Sigmoid colon (tissue), 7 donors: ENCODE results near the gene FNIP1. TPM values are rescaled to one million over a fixed set of nuclear protein-coding genes. Genes with fewer than 3 reads are reported as not detected.

Experiments
- DNase-seq: peaks from one replicate; pipeline ENCODE4 v3.0.0-alpha.2; 2019
- H3K27ac ChIP-seq, 4 donors: fragments of 200-600 bp; sonication (generic); one replicate each; pipeline ENCODE4 v1.5.1; 2016 to 2019; ENCODE audit warnings: mild to moderate bottlenecking in 1 of 4
- H3K27me3 ChIP-seq, 3 donors: fragments of 200-600 bp; sonication (generic); one replicate each; pipeline ENCODE4 v1.5.1; 2019; ENCODE audit warnings: mild to moderate bottlenecking in 1 of 3
- H3K36me3 ChIP-seq, 4 donors: fragments of 200-600 bp; sonication (generic); one replicate each; pipeline ENCODE4 v1.5.1; 2016 to 2019
- H3K4me1 ChIP-seq, 4 donors: fragments of 200-600 bp; sonication (generic); one replicate each; pipeline ENCODE4 v1.5.1; 2017 to 2019
- H3K4me3 ChIP-seq, 4 donors: fragments of 200-600 bp; sonication (generic); one replicate each; pipeline ENCODE4 v1.5.1; 2017 to 2019; ENCODE audit warnings: mild to moderate bottlenecking in 2 of 4, moderate library complexity in 1 of 4
- H3K9me3 ChIP-seq, 4 donors: fragments of 200-600 bp in 3 of 4; sonication (generic) in 3 of 4; one replicate each; pipeline versions ENCODE4 v1.5.1 to v1.6.1; 2013 to 2019
- CTCF ChIP-seq, 4 experiments: fragments of 450-650 bp in 3 of 4; fragments of 200-600 bp in 1 of 4; IDR thresholded peaks; one replicate each; pipeline ENCODE4 v1.5.1; 2016 to 2019; ENCODE audit warnings: antibody characterized with exemption in 4 of 4, mild to moderate bottlenecking in 3 of 4, moderate library complexity in 2 of 4
- EP300 ChIP-seq, 4 donors: sonication (generic); formaldehyde crosslinking; IDR thresholded peaks; one replicate each; pipeline ENCODE4 v1.6.1; 2017; ENCODE audit warnings: antibody characterized with exemption in 4 of 4
- POLR2A ChIP-seq, 2 donors: fragments of 450-650 bp; IDR thresholded peaks; one replicate each; pipeline ENCODE4 v1.6.1; 2016; ENCODE audit warnings: antibody characterized with exemption in 2 of 2, mild to moderate bottlenecking in 2 of 2, moderate library complexity in 2 of 2
- POLR2AphosphoS5 ChIP-seq, 4 donors: sonication (generic); formaldehyde crosslinking; IDR thresholded peaks; one replicate each; pipeline ENCODE4 v1.6.1; 2017; ENCODE audit warnings: antibody characterized with exemption in 4 of 4
- WGBS, 2 donors: extraction: QIAGEN DNeasy Blood & Tissue Kit; methylation state at CpG; one replicate each; pipeline ENCODE4 v1.1.7; 2013; 5-methylcytosine and 5-hydroxymethylcytosine counted together
- intact Hi-C: fragments of 100-400 bp; cut with DNase I; formaldehyde crosslinking; loops from one replicate; pipeline ENCODE4 v1.15.1; 2023
- polyA plus RNA-seq, 3 donors: library from polyadenylated mRNA; stranded (reverse); fragments of 200-250 nt; gene quantifications; one replicate each; pipeline ENCODE4 v1.2.3, GENCODE V29; 2013
- total RNA-seq, 4 donors: library from RNA; depleted of rRNA; stranded (reverse); fragments of >200 nt; gene quantifications; one replicate each; pipeline ENCODE4 v1.1.0, GENCODE V29; 2016
- donor health status: healthy with polysubstance abuse.
- donor health status: Bipolar disorder and iron deficiency.
- donor health status: healthy.

Gene FNIP1
- total and polyA plus RNA-seq, 7 donors, result 3.6 to 74.4 (median 46.4) TPM

GRCh38 chr5:131790550-131790949, 6.3 kb downstream of the FNIP1 start:
- DNase-seq, result no peak
- TF ChIP-seq POLR2A (IDR thresholded peaks at IDR 0.05) (no peak), POLR2AphosphoS5 (IDR thresholded peaks at IDR 0.05) (no peak), EP300 (IDR thresholded peaks at IDR 0.05) (no peak), CTCF (IDR thresholded peaks at IDR 0.05) (no peak)
- 93 to 97% methylated on average over 2 of the region's 2 CpGs for WGBS, 2 donors
- Histone ChIP-seq H3K36me3 (no peaks in the 10 kb centered on the region), H3K4me3 (no peak overlapping the region), H3K27ac (no peak overlapping the region), H3K4me1 (peaks cover 0 to 66% (median 49%) of the 10 kb centered on the region in 4 donors), H3K27me3 (no peaks in the 10 kb centered on the region), H3K9me3 (no peaks in the 10 kb centered on the region)
- intact Hi-C loops, result loop anchor here (10.0 kb wide), 1 partner anchor 626 kb away; the partner anchor contains the start of gene HINT1

DNA sequence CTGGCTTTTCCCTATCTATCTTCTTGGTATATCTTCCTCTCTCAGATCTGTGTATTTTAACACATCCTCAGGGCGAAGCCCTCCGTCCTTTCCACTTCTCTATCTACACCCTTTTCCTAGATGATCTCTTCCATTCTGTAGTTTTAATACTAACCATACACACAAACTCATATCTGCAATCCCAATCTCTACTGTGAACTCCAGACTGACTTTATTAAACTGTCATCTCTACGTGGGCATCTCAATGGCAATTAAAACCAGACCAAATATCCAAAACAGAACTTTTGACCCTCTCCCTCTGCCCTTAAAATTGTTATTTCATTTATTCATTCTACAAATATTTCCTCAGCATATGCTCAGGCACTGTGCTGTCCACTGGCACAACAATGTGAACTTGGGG, 7.1 kb downstream of the FNIP1 start:
- WGBS, 2 donors, result 89 to 90% methylated on average over 3 of the region's 3 CpGs
- intact Hi-C loops, result loop anchor here (10.0 kb wide), 1 partner anchor 625 kb away; the partner anchor contains the start of gene HINT1
- TF ChIP-seq EP300 (IDR thresholded peaks at IDR 0.05) (no peak), POLR2AphosphoS5 (IDR thresholded peaks at IDR 0.05) (no peak)
- H3K36me3 ChIP-seq, result no peaks in the 10 kb centered on the region
- no peaks in the 10 kb centered on the region for H3K27me3 ChIP-seq
- DNase-seq, result no peak
- H3K9me3 ChIP-seq, result no peaks in the 10 kb centered on the region
- H3K27ac ChIP-seq, result no peak overlapping the region
- H3K4me3 ChIP-seq, result no peak overlapping the region
- peaks cover 0 to 58% (median 41%) of the 10 kb centered on the region in 4 donors for H3K4me1 ChIP-seq

DNA sequence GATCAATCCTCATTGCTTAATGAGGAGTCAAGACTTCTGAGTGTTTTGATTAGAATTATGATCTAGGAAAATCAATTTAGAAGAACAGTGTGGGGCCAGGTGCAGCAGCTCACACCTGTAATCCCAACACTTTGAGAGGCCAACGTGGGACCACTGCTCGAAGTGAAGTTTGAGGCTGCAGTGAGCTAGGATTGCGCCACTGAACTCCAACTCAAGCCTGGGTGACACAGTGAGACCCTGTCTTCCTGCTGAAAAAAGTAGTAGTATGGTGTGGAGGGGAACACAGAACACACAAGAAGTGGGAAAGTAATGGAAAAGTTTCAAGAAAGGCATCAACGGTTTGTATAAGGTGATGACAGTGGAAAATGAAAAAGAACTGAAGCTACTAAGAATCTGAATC, 9.1 kb downstream of the FNIP1 start:
- 83 to 86% methylated on average over 4 of the region's 4 CpGs for WGBS, 2 donors
- DNase-seq, result no peak
- Histone ChIP-seq H3K36me3 (no peaks in the 10 kb centered on the region), H3K27ac (no peak overlapping the region), H3K4me1 (peaks cover 0 to 51% (median 36%) of the 10 kb centered on the region in 4 donors), H3K4me3 (no peak overlapping the region), H3K9me3 (no peaks in the 10 kb centered on the region), H3K27me3 (no peaks in the 10 kb centered on the region)
- TF ChIP-seq POLR2A (IDR thresholded peaks at IDR 0.05) (no peak), EP300 (IDR thresholded peaks at IDR 0.05) (no peak), POLR2AphosphoS5 (IDR thresholded peaks at IDR 0.05) (no peak), CTCF (IDR thresholded peaks at IDR 0.05) (no peak)
- intact Hi-C loops, result no loop called here

DNA sequence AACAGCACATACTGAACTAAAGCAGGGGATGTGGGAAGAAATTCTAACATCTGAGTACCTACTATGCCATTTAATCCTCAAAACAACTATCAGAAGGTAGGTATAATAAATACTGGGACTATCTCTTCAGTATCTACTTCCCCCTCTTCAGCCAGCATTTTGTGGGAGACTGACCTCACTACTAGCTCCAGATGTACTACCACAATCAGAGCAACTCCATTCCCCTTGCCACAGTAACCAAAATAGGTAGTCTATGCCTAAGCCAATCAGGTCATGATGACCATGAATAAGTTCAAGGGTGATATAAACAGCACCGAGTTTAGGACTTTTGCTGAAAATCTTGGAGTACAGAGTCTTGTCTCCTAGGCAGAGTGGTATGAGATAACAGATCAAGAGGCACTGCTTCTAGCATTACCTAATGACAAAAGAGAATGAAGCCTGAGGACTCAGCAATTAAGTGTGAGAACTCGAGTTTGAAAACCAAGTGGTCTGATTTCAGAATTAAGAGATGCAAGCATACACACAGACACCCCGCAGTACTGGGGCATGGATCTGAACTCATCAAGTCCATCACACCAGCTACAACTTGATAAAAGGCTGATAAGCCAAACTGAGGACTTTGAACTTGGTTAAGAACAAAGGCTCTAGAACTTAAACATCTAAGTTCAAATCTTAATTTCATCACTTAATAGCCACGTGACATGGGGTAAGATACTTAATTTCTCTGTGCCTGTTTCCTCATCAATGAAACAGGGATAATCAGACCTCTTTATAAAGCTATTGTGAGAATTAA, 9.7 kb downstream of the FNIP1 start:
- Histone ChIP-seq H3K9me3 (no peaks in the 10 kb centered on the region), H3K4me1 (peaks cover 0 to 51% (median 36%) of the 10 kb centered on the region in 4 donors), H3K27me3 (no peaks in the 10 kb centered on the region), H3K4me3 (no peak overlapping the region), H3K27ac (no peak overlapping the region), H3K36me3 (no peaks in the 10 kb centered on the region)
- intact Hi-C loops, result no loop called here
- TF ChIP-seq CTCF (IDR thresholded peaks at IDR 0.05) (no peak), POLR2AphosphoS5 (IDR thresholded peaks at IDR 0.05) (no peak), POLR2A (IDR thresholded peaks at IDR 0.05) (no peak), EP300 (IDR thresholded peaks at IDR 0.05) (no peak)
- DNase-seq, result no peak
- 67 to 80% methylated on average over 4 of the region's 4 CpGs for WGBS, 2 donors

GRCh38 chr5:131786036-131786435, 10.8 kb downstream of the FNIP1 start:
- Histone ChIP-seq H3K4me1 (peaks cover 0 to 41% (median 33%) of the 10 kb centered on the region in 4 donors), H3K9me3 (no peaks in the 10 kb centered on the region), H3K4me3 (no peak overlapping the region), H3K27me3 (no peaks in the 10 kb centered on the region), H3K36me3 (no peaks in the 10 kb centered on the region), H3K27ac (no peak overlapping the region)
- TF ChIP-seq POLR2A (IDR thresholded peaks at IDR 0.05) (no peak), EP300 (IDR thresholded peaks at IDR 0.05) (no peak), CTCF (IDR thresholded peaks at IDR 0.05) (no peak), POLR2AphosphoS5 (IDR thresholded peaks at IDR 0.05) (no peak)
- intact Hi-C loops, result no loop called here
- 81 to 89% methylated on average over 1 of the region's 1 CpG for WGBS, 2 donors
- DNase-seq, result no peak
